Activated naive CD8-positive, alpha-beta T cell treated with anti-CD3 and anti-CD28 coated beads, Interleukin-2, amount 10 ng/mL, durations not matched to agents 7 days and 5 days (primary cell): Measurements from ENCODE around the gene UBE2L5. TPM values are rescaled to one million over a fixed set of nuclear protein-coding genes. Genes with fewer than 3 reads are reported as not detected.
A peak's percentile ranks its signal among the peaks of the same experiment; 100 is the strongest.

Experiments used
- ATAC-seq: fragments of 150-1000 bp; cut with Tn5 transposase; one replicate; pipeline ENCODE4 v1.10.0; 2021; ENCODE audit warnings: low read depth, moderate library complexity
- POLR2A ChIA-PET: fragments of 350-600 bp; sonication (Branson Sonifier 250); formaldehyde crosslinking; loops from one replicate; lab custom pipeline; 2021; ENCODE audit warnings: antibody characterized with exemption; lab: Charles Lee
- DNase-seq: peaks from one replicate; pipeline ENCODE4 v3.0.0; 2021
- H3K27ac Mint-ChIP-seq: one replicate; pipeline ENCODE4 v1.8.0; 2022; ENCODE audit warnings: mild to moderate bottlenecking, mixed read lengths
- H3K27me3 Mint-ChIP-seq: one replicate; pipeline ENCODE4 v1.8.0; 2022; ENCODE audit warnings: mild to moderate bottlenecking, moderate library complexity, mixed read lengths
- H3K36me3 Mint-ChIP-seq: one replicate; pipeline ENCODE4 v1.8.0; 2021; ENCODE audit warnings: mild to moderate bottlenecking, mixed read lengths
- H3K4me1 Mint-ChIP-seq: one replicate; pipeline ENCODE4 v1.8.0; 2021; ENCODE audit warnings: mixed read lengths
- H3K4me3 Mint-ChIP-seq: one replicate; pipeline ENCODE4 v1.8.0; 2022; ENCODE audit warnings: mild to moderate bottlenecking, moderate library complexity, mixed read lengths
- H3K9me3 Mint-ChIP-seq: one replicate; pipeline ENCODE4 v1.8.0; 2021; ENCODE audit warnings: mixed read lengths
- total RNA-seq, 2 experiments: library from RNA; stranded (reverse); gene quantifications; one replicate each; pipeline ENCODE4 v1.2.3, GENCODE V29; 2021

Gene UBE2L5
- total RNA-seq = not detected

DNA sequence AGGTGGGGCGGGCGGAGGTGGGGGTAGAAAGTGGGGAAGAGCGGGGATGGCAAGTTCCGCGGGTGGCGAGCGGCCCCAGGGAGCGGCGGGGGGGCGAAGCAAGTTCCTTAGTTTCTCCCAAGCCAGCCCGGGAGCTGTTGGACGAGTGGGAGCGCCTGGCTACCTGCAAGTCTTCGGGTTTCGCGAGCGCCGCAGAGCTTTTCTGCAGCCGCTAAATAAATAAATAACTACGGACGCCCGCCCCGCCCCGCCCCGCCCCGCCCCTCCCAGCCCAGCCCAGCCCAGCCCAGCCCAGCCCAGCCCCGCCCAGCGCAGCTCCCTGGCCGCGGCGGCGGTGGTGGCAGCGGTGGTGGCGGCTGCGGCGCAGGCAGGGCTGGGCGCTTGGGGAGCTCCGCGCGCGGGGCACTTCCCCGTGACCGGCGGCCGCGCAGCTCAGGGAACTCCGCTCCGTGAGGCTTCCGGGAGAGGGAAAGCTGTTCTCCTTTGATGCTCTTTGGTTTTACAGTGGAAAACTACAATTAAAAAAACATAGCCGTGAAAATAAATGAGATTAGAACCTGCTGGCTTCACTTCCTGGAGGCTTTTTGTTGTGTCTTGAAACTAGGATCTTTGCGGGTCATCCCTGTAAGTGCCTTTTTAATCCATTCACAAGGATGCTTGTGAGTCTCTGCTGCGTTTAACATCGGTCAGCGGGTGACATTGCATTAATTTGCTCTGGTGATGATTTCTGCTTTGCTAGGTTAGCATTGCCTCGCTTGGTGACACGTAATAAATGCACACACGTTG lies at the start of gene UBE2L5:
TSS of gene UBE2L5 (plus strand) at position 440 of the 786 bp plus-strand sequence. CDS start 5,498 bp downstream, outside the sequence.
- DNase-seq (peak; percentile 89), ATAC-seq (peak; percentile 91)
- Mint-ChIP-seq H3K27ac (peak within 1 kb of the TSS; percentile 32), H3K4me3 (peak within 1 kb of the TSS; percentile 75), H3K36me3 (no peaks in the 10 kb centered on the region), H3K9me3 (no peaks in the 10 kb centered on the region), H3K27me3 (no peaks in the 10 kb centered on the region), H3K4me1 (peaks cover 10% of the 10 kb centered on the region)
- POLR2A ChIA-PET = interaction anchor here (0.8 to 3.0 kb wide), 7 partner anchors 8 to 115 kb away, joined by 3 to 14 read pairs (median 5); partner anchors contain the start of genes HMGB1 and KATNAL1

DNA sequence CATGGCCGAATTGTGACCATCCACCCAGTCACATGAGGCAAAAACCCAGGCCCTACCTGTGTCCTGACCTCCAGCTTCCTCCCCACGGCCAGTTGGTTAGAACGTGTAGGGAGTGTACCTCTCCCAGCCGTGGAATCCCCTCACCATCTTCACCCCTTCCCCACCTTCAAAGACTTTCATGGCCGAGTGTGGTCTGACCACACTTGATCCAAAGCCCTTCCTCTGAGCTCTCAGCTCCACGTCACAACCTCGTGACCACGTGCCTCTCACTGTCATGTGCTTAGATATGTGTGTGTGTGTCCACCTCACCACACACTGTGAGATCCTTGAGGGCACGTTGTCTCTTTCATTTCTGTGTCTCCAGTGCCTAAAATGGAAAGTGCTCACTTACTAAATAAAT lies 48.6 kb upstream of the UBE2L5 start:
- ATAC-seq = no peak
- no peak for DNase-seq
- H3K27ac Mint-ChIP-seq = peak overlapping the region; percentile 94
- POLR2A ChIA-PET = interaction anchor here (1.2 to 2.7 kb wide), 8 partner anchors 15 to 243 kb away, joined by 3 to 39 read pairs (median 6); partner anchors contain the start of genes HMGB1 and KATNAL1
- no peaks in the 10 kb centered on the region for H3K27me3 Mint-ChIP-seq
- no peaks in the 10 kb centered on the region for H3K9me3 Mint-ChIP-seq
- peaks cover 16% of the 10 kb centered on the region for H3K36me3 Mint-ChIP-seq
- H3K4me1 Mint-ChIP-seq = peaks cover 87% of the 10 kb centered on the region
- peak overlapping the region; percentile 94 for H3K4me3 Mint-ChIP-seq

DNA sequence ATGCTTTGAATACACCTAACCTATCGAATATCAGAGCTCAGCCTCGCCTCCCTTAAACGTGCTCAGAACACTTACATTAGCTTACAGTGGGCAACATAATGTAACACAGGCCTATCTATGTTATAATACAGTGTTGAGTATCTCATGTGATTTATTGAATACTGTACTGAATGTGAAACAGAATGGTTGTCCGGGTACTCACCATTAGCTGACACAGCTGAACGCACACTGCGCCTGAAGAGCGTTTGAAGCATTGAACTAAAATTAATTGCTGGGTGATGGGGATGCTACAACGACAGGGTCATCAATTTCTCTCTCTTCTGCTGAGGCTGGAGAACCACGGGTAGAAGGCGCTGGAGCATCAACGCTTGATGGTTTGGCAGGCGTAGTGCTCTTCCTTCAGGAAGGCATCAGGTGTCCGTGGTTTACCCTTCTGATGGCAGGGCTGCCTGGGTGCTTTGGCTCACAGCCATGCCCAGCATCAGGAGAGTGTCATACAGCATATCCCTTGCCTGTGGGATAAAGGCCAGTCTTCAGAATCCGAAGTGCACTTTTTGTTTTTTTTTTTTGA lies 46.9 kb upstream of the UBE2L5 start:
- no peaks in the 10 kb centered on the region for H3K27me3 Mint-ChIP-seq
- H3K36me3 Mint-ChIP-seq = peaks cover 7% of the 10 kb centered on the region
- peaks cover 88% of the 10 kb centered on the region for H3K4me1 Mint-ChIP-seq
- H3K9me3 Mint-ChIP-seq = peaks cover 2% of the 10 kb centered on the region
- DNase-seq (no peak), ATAC-seq (no peak)
- POLR2A ChIA-PET = interaction anchor here (0.7 to 3.4 kb wide), 10 partner anchors 10 to 669 kb away, joined by 3 to 39 read pairs (median 9); partner anchors contain the start of genes HMGB1, KATNAL1 and UBE2L5
- H3K27ac Mint-ChIP-seq = peak overlapping the region; percentile 96
- H3K4me3 Mint-ChIP-seq = peak overlapping the region; percentile 94

DNA sequence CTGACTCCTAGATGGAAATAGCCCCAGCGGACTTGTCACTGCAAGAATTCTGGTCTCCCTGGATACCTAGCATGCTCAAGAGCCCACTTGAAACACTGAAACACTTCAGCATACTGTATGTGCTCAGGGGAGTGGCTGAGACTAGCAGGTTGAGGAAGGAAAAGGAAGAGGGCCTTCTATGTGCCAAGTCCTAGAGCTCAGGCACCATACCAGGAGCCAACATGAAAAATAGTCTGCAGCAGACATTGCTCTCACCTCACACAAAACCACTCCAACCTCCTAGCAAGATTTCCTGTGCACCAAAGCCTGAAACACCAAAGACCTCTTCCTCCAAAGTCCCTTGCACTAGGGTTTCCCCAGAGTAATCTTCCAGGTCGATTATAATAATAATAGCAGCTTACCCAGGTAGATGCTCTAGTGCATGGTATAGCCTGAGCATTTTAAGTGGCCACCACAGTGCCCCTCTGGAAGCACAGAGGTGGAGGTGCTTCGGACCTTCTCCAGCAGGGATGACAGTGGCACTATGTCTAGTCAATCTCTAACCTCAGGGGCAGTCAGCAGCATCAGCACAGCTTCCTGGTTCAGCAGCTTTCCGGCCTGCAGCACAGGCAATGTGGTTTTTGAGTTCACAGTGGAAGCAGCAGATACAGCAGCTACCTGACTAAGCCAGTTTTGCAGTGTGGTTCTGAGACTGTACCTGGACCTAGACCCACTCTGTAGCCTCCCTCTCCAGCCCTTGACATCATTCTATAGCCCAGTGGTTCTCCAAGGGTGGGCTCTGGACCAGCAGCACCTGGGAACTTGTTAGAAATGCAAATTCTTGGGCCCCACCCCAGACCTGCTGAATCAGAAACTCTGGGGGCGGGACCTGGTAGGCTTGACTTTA lies 45.6 kb upstream of the UBE2L5 start:
- Mint-ChIP-seq H3K4me1 (peaks cover 77% of the 10 kb centered on the region), H3K9me3 (peaks cover 2% of the 10 kb centered on the region), H3K27ac (peak overlapping the region; percentile 96), H3K4me3 (peak overlapping the region; percentile 94), H3K36me3 (peaks cover 5% of the 10 kb centered on the region), H3K27me3 (no peaks in the 10 kb centered on the region)
- DNase-seq = peak; percentile 70
- peak; percentile 85 for ATAC-seq
- POLR2A ChIA-PET = interaction anchor here (0.6 to 3.4 kb wide), 10 partner anchors 9 to 364 kb away, joined by 3 to 38 read pairs (median 8); partner anchors contain the start of genes HMGB1 and KATNAL1

DNA sequence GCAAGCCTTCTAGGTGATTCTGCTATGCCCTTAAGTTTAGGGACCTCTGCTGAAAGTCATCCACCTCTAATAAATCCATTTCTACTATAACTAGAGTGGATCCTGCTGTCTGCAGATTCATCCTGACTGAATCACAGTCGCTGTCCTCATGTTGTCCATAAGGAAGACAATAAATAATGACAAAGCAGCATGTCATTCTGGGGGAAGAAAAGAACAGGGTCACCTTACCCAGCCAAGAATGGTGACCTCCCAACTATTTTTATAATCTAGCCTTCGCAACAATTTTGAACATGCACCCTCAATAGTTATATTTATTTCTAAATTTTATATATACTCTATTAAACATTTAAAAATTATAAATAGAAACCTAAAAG lies 45.0 kb upstream of the UBE2L5 start:
- H3K4me1 Mint-ChIP-seq = peaks cover 75% of the 10 kb centered on the region
- POLR2A ChIA-PET = interaction anchor here (0.9 to 3.4 kb wide), 9 partner anchors 8 to 363 kb away, joined by 3 to 38 read pairs (median 8); partner anchors contain the start of genes HMGB1 and KATNAL1
- peaks cover 2% of the 10 kb centered on the region for H3K9me3 Mint-ChIP-seq
- no peaks in the 10 kb centered on the region for H3K27me3 Mint-ChIP-seq
- H3K4me3 Mint-ChIP-seq = peak overlapping the region; percentile 94
- H3K36me3 Mint-ChIP-seq = peaks cover 5% of the 10 kb centered on the region
- peak overlapping the region; percentile 96 for H3K27ac Mint-ChIP-seq
- ATAC-seq (no peak), DNase-seq (no peak)

DNA sequence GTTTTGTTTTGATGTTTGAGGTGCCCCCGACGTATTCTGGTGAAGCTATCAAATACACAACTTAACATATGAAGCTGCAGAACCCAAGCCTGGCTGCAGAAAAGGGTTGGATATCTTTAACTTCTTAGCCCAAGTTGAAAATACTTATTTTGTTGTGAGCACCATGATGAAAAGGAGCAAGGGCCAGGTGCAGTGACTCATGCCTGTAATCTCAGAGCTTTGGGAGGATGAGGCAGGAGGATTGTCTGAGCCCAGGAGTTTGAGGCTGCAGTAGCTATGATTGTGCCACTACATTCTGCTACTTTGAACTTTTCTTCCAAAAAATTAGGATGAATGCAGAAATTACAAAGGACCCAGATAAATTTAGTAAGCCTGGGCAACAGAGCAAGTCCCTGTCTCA lies 44.1 kb upstream of the UBE2L5 start:
- ATAC-seq (no peak), DNase-seq (no peak)
- H3K27ac Mint-ChIP-seq = no peak overlapping the region
- POLR2A ChIA-PET = interaction anchor here (0.7 to 1.9 kb wide), 4 partner anchors 11 to 239 kb away, joined by 3 to 8 read pairs (median 6); partner anchors contain the start of gene USPL1
- H3K9me3 Mint-ChIP-seq = peaks cover 2% of the 10 kb centered on the region
- H3K4me1 Mint-ChIP-seq = peaks cover 73% of the 10 kb centered on the region
- no peak overlapping the region for H3K4me3 Mint-ChIP-seq
- H3K36me3 Mint-ChIP-seq = peaks cover 4% of the 10 kb centered on the region
- no peaks in the 10 kb centered on the region for H3K27me3 Mint-ChIP-seq

DNA sequence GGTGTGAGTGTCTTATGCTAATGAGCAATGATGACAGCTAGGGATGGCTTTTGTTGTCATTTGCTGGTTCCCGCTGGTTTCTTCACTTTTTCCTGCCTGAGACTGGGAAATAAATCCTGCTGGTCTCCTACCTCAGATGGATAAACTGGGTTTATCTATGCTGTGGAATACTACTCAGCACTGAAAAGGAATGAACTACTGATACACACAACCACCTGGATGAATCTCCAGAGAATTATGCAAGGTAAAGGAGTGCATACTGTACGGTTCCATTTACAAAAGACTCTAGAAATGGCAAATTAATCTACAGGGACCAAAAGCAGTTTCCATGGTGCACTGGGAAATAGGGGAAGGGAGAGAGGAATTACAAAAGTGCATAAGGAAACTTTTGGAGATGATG lies 41.2 kb upstream of the UBE2L5 start:
- H3K4me3 Mint-ChIP-seq = no peak overlapping the region
- peaks cover 2% of the 10 kb centered on the region for H3K9me3 Mint-ChIP-seq
- ATAC-seq (no peak), DNase-seq (no peak)
- peaks cover 48% of the 10 kb centered on the region for H3K4me1 Mint-ChIP-seq
- POLR2A ChIA-PET = no interaction called here
- H3K36me3 Mint-ChIP-seq = no peaks in the 10 kb centered on the region
- no peak overlapping the region for H3K27ac Mint-ChIP-seq
- H3K27me3 Mint-ChIP-seq = peaks cover 2% of the 10 kb centered on the region

DNA sequence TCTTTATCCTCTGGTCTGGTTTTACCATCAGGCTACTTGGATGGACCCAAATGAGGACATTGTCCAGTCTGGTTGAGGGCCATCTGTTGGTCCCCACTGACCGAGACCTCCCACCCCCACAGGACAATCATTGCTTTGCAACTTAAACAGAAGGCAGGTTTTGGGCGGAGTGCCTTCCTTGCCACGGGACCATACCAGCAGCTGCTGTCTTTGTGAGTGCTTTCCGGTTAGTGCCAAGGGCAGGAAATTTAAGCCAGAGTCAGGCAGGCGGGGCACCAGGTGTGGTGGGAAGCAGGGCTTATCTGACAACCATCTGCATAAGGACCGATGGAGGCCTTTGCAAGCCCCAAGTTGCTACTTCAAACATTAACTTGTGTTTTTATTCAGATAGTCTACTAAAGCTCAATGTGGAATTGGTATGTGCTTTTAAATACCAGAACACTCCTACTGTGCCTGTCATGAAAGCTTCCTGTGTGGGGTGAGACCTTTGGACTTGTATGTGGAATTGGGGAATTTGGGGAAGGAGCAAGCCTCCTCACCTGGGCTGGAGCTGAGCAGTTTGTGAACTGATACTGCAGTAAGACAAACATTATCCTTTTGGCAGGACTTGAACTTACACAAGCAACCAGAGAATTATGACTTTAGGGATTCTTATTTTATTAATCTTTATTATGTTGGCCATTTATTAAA lies 39.3 kb upstream of the UBE2L5 start:
- Mint-ChIP-seq H3K27ac (peak overlapping the region; percentile 0), H3K4me1 (peaks cover 32% of the 10 kb centered on the region), H3K27me3 (peaks cover 2% of the 10 kb centered on the region), H3K9me3 (peaks cover 2% of the 10 kb centered on the region), H3K4me3 (no peak overlapping the region), H3K36me3 (no peaks in the 10 kb centered on the region)
- DNase-seq (no peak), ATAC-seq (no peak)
- POLR2A ChIA-PET = interaction anchor here (0.7 to 1.5 kb wide), 2 partner anchors 11 to 117 kb away, joined by 4 to 5 read pairs; no protein-coding TSS in a partner anchor

DNA sequence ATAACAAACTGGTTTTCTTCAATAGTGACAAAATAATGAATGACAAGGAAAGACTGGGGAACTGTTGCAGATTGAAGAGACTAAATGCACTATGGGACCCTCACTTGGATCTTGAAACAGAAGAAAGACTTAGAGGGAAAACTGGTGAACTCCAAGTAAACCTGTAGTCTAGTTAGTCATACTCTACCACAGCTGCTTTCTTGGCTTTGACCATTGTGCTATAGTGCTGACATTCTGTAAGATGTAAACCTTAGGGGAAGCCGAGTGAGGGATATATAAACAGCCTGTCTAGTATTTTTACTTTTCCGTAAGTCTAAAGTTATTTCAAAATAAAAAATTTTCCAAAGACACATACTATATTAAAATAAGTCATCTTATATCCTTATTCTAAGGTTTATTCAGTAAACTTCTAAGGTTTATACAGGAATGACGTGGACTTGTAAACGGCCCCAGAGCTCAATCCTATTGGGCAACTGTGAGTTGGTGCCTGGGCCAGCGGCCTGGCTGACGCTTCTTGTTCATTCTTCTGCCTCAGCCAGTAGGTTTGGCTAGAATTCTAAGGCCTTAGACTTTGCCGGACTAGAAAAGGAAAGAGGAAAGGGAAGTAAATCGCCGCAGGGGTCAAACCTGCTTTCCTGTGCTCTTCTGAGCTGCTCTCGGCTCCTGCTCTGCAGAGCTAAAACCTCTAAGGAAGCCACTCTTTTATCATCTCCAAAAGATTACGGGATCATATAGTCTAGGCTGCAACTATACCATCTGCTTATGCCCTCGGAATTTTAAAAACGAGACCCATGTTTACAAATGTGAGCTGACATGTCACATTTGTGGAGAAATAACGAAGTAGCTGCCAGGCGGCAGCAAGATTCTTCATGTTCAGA lies 33.6 kb upstream of the UBE2L5 start:
- Mint-ChIP-seq H3K4me3 (peak overlapping the region; percentile 74), H3K27me3 (peaks cover 2% of the 10 kb centered on the region), H3K4me1 (peaks cover 29% of the 10 kb centered on the region), H3K9me3 (no peaks in the 10 kb centered on the region), H3K36me3 (no peaks in the 10 kb centered on the region), H3K27ac (peak overlapping the region; percentile 88)
- no peak for DNase-seq
- POLR2A ChIA-PET = interaction anchor here (1.4 to 2.2 kb wide), 8 partner anchors 10 to 229 kb away, joined by 3 to 19 read pairs (median 6); partner anchors contain the start of genes HMGB1, KATNAL1 and USPL1
- ATAC-seq = no peak

DNA sequence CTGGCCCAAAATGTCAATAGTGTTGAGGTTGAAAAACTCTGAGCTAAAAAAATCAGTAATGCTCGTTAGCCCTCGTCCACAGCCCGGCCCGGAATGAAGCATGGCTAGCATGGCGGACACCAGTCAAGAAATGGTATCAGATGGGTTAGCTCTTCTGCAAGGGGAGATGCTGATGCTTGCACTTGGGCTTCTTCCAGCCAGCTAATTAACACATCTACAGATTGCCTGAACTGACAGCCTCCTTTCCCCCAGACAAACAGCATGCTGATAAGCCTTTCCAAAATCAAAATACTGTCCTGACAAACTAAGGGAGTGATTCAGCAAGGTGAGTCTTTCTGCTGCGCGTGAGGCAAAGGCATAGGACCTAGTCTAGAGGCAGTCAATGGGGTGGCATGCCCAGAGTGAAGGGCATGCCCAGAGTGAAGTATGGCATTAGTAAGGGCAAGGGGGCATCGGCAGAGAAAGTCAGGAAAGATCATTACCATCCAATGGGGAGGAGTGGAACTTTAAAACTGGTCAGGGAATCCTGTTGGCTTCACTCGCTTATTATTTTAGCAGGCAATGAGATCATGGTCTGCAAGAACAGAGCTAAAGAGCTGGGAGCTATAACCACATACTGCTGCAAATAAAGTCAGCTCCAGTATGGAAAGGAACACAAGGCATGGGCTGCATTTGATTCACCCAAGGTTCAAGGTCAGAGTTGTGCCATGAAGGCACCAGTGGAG lies 30.2 kb upstream of the UBE2L5 start:
- Mint-ChIP-seq H3K4me1 (peaks cover 45% of the 10 kb centered on the region), H3K36me3 (no peaks in the 10 kb centered on the region), H3K27me3 (no peaks in the 10 kb centered on the region), H3K9me3 (no peaks in the 10 kb centered on the region), H3K27ac (no peak overlapping the region), H3K4me3 (no peak overlapping the region)
- POLR2A ChIA-PET = interaction anchor here (0.8 to 5.6 kb wide), 3 partner anchors 14 to 74 kb away, joined by 3 to 38 read pairs (median 3); partner anchors contain the start of gene HMGB1
- no peak for DNase-seq
- ATAC-seq = no peak

DNA sequence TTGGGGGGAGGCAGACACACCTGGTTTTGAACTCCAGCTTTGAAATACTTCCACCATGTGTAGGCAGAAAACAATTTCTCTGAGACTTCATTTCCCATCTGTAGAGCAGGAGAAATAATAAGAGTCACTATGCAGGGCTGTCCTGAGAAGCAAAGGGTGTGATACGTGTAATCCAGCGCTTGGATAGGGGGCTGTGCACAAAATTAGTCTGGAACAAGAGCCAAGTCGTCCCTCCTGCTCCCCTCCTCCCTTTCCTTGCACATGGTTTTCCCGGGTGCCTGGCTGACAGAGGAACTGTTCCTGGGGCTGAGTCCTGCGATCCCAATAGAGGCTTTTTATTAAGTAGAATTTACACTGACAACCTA lies 29.6 kb upstream of the UBE2L5 start:
- DNase-seq (no peak), ATAC-seq (no peak)
- H3K4me3 Mint-ChIP-seq = no peak overlapping the region
- no peak overlapping the region for H3K27ac Mint-ChIP-seq
- peaks cover 45% of the 10 kb centered on the region for H3K4me1 Mint-ChIP-seq
- H3K9me3 Mint-ChIP-seq = no peaks in the 10 kb centered on the region
- POLR2A ChIA-PET = interaction anchor here (0.8 to 5.6 kb wide), 4 partner anchors 10 to 73 kb away, joined by 3 to 38 read pairs (median 4); partner anchors contain the start of gene HMGB1
- H3K36me3 Mint-ChIP-seq = no peaks in the 10 kb centered on the region
- no peaks in the 10 kb centered on the region for H3K27me3 Mint-ChIP-seq
